Common myeloid progenitor, CD34-positive (primary cell): ENCODE data around the gene SPOCD1.

Experiments
- CTCF ChIA-PET: fragments of 350-600 bp; sonication (Branson Sonifier 250); formaldehyde crosslinking; loops from one replicate; lab custom pipeline; 2021; ENCODE audit warnings: antibody characterized with exemption; lab: Charles Lee
- POLR2A ChIA-PET: fragments of 350-600 bp; sonication (Branson Sonifier 250); formaldehyde crosslinking; loops from one replicate; lab custom pipeline; 2021; ENCODE audit warnings: antibody characterized with exemption; lab: Charles Lee
- DNase-seq, 3 donors: peaks; one replicate each; pipeline versions ENCODE4 v3.0.0 to v3.0.0-alpha.2; 2013
- H3K27ac ChIP-seq, 2 experiments: 1 replicate in 1 of 2; 2 replicates in 1 of 2; pipeline ENCODE4 v1.7.0; 2013; ENCODE audit warnings: inconsistent platforms in 2 of 2, low read length in 2 of 2, mild to moderate bottlenecking in 2 of 2, low read depth in 1 of 2, moderate library complexity in 1 of 2; ENCODE audit not compliant: severe bottlenecking in 2 of 2, insufficient read depth in 1 of 2, poor library complexity in 1 of 2
- H3K27me3 ChIP-seq, 5 experiments: replicated peaks in 2 of 5; 1 replicate in 3 of 5; 2 replicates in 2 of 5; pipeline versions ENCODE4 v1.6.1 to v1.7.0; 2013; ENCODE audit warnings: low read length in 4 of 5, mild to moderate bottlenecking in 2 of 5, moderate library complexity in 2 of 5, inconsistent platforms in 1 of 5; ENCODE audit not compliant: insufficient read depth in 5 of 5, control insufficient read depth in 4 of 5
- H3K36me3 ChIP-seq, 4 experiments: 1 replicate in 2 of 4; 2 replicates in 2 of 4; pipeline versions ENCODE4 v1.6.1 to v1.7.0; 2013; ENCODE audit warnings: low read length in 3 of 4, control low read depth in 1 of 4, mild to moderate bottlenecking in 1 of 4; ENCODE audit not compliant: control insufficient read depth in 4 of 4, insufficient read depth in 4 of 4
- H3K4me1 ChIP-seq, 4 experiments: 1 replicate in 3 of 4; 2 replicates in 1 of 4; pipeline versions ENCODE4 v1.6.1 to v1.7.1; 2013; ENCODE audit warnings: low read length in 3 of 4, mild to moderate bottlenecking in 3 of 4, control low read depth in 1 of 4, inconsistent platforms in 1 of 4, moderate library complexity in 1 of 4; ENCODE audit not compliant: control insufficient read depth in 4 of 4, insufficient read depth in 4 of 4; ENCODE audit errors: control extremely low read depth in 1 of 4
- H3K4me3 ChIP-seq, 7 experiments: 1 replicate in 4 of 7; 2 replicates in 3 of 7; pipeline versions ENCODE4 v1.5.1 to v1.7.0; 2013; ENCODE audit warnings: mild to moderate bottlenecking in 7 of 7, low read length in 6 of 7, moderate library complexity in 6 of 7, inconsistent platforms in 2 of 7, low read depth in 2 of 7, control low read depth in 1 of 7; ENCODE audit not compliant: insufficient read depth in 4 of 7, control insufficient read depth in 1 of 7; ENCODE audit errors: extremely low read depth in 1 of 7
- H3K9me3 ChIP-seq, 5 experiments: 1 replicate in 4 of 5; 2 replicates in 1 of 5; pipeline versions ENCODE4 v1.6.1 to v1.7.1; 2013; ENCODE audit warnings: low read length in 4 of 5, mild to moderate bottlenecking in 2 of 5, inconsistent platforms in 1 of 5, low read depth in 1 of 5, moderate library complexity in 1 of 5; ENCODE audit not compliant: control insufficient read depth in 4 of 5, insufficient read depth in 2 of 5; ENCODE audit errors: control extremely low read depth in 1 of 5
- WGBS: methylation state at CpG from one replicate; pipeline ENCODE4 v1.1.5; 2013; ENCODE audit not compliant: insufficient coverage; 5-methylcytosine and 5-hydroxymethylcytosine counted together

Gene SPOCD1

GRCh38 chr1:31798086-31798432 lies 17.8 kb downstream of the SPOCD1 start:
- DNase-seq: no peak
- Histone ChIP-seq H3K4me3 (no peak overlapping the region), H3K9me3 (no peaks in the 10 kb centered on the region), H3K27me3 (no peaks in the 10 kb centered on the region), H3K36me3 (no peaks in the 10 kb centered on the region), H3K27ac (no peak overlapping the region), H3K4me1 (peaks cover 0 to 10% (median 3%) of the 10 kb centered on the region in 4 experiments)
- POLR2A ChIA-PET: no interaction called here
- CTCF ChIA-PET: interaction anchor here (5.8 kb wide), 1 partner anchor 9 kb away, joined by 28 read pairs; no protein-coding TSS in a partner anchor
- WGBS: 89% methylated on average over 8 of the region's 8 CpGs

- no peak overlapping the region for H3K27ac ChIP-seq
- H3K36me3 ChIP-seq: no peaks in the 10 kb centered on the region
- POLR2A ChIA-PET: no interaction called here
- CTCF ChIA-PET: interaction anchor here (0.6 to 5.8 kb wide), 2 partner anchors 8 to 634 kb away, joined by 4 to 28 read pairs; no protein-coding TSS in a partner anchor
- peaks cover 0 to 10% (median 3%) of the 10 kb centered on the region in 4 experiments for H3K4me1 ChIP-seq
- DNase-seq: no peak
- no peaks in the 10 kb centered on the region for H3K9me3 ChIP-seq
- no peak overlapping the region for H3K4me3 ChIP-seq
- no peaks in the 10 kb centered on the region for H3K27me3 ChIP-seq
- WGBS: 94% methylated on average over 5 of the region's 5 CpGs
These were observed 18.6 kb downstream of the SPOCD1 start for GRCh38 chr1:31797216-31797615.

GRCh38 chr1:31796707-31797106 lies 19.1 kb downstream of the SPOCD1 start:
- H3K9me3 ChIP-seq: no peaks in the 10 kb centered on the region
- ChIA-PET CTCF (interaction anchor here (5.8 kb wide), 1 partner anchor 7 kb away, joined by 28 read pairs; no protein-coding TSS in a partner anchor), POLR2A (no interaction called here)
- no peaks in the 10 kb centered on the region for H3K27me3 ChIP-seq
- no peak overlapping the region for H3K4me3 ChIP-seq
- H3K27ac ChIP-seq: no peak overlapping the region
- no peak for DNase-seq
- 91% methylated on average over 5 of the region's 7 CpGs for WGBS
- H3K4me1 ChIP-seq: peaks cover 0 to 10% (median 3%) of the 10 kb centered on the region in 4 experiments
- no peaks in the 10 kb centered on the region for H3K36me3 ChIP-seq

- H3K9me3 ChIP-seq: no peaks in the 10 kb centered on the region
- peak; percentile 37 to 65 (median 64) for DNase-seq
- peaks cover 0 to 3% (median 0%) of the 10 kb centered on the region in 5 experiments for H3K27me3 ChIP-seq
- ChIA-PET CTCF (no interaction called here), POLR2A (no interaction called here)
- 86% methylated on average over 11 of the region's 13 CpGs for WGBS
- H3K27ac ChIP-seq: no peak overlapping the region
- peaks cover 0 to 5% (median 2%) of the 10 kb centered on the region in 4 experiments for H3K4me1 ChIP-seq
- H3K4me3 ChIP-seq: no peak overlapping the region
- no peaks in the 10 kb centered on the region for H3K36me3 ChIP-seq
These were observed 19.8 kb downstream of the SPOCD1 start for GRCh38 chr1:31795801-31796621.

- DNase-seq: no peak
- no peak overlapping the region for H3K4me3 ChIP-seq
- no CpG with 5 or more reads among the region's 2 CpGs for WGBS
- ChIA-PET CTCF (interaction anchor here (0.7 to 1.0 kb wide), 2 partner anchors 9 to 144 kb away, joined by 3 read pairs; no protein-coding TSS in a partner anchor), POLR2A (no interaction called here)
- no peak overlapping the region for H3K27ac ChIP-seq
- no peaks in the 10 kb centered on the region for H3K36me3 ChIP-seq
- H3K9me3 ChIP-seq: no peaks in the 10 kb centered on the region
- H3K27me3 ChIP-seq: peaks cover 0 to 3% (median 0%) of the 10 kb centered on the region in 5 experiments
- peaks cover 0 to 5% (median 0%) of the 10 kb centered on the region in 4 experiments for H3K4me1 ChIP-seq
These were observed 20.6 kb downstream of the SPOCD1 start for GRCh38 chr1:31795096-31795675.

- H3K4me3 ChIP-seq: no peak overlapping the region
- H3K4me1 ChIP-seq: peaks cover 0 to 11% (median 3%) of the 10 kb centered on the region in 4 experiments
- H3K27ac ChIP-seq: no peak overlapping the region
- ChIA-PET POLR2A (no interaction called here), CTCF (interaction anchor here (0.6 to 1.0 kb wide), 3 partner anchors 10 to 172 kb away, joined by 3 read pairs; no protein-coding TSS in a partner anchor)
- DNase-seq: no peak
- H3K36me3 ChIP-seq: no peaks in the 10 kb centered on the region
- no peaks in the 10 kb centered on the region for H3K9me3 ChIP-seq
- peaks cover 0 to 3% (median 0%) of the 10 kb centered on the region in 5 experiments for H3K27me3 ChIP-seq
- 95% methylated on average over 11 of the region's 13 CpGs for WGBS
These were observed 22.1 kb downstream of the SPOCD1 start for GRCh38 chr1:31793586-31794285.
